ENCODE data around the gene EIPR1.

EIPR1 gene

GRCh38 chr2:3299130-3299529, 78.5 kb downstream of the EIPR1 start:
- TF ChIP-seq TSHZ2 (CRISPR knock-in tag; IDR thresholded peaks at IDR 0.05) (no peak), ISL1 (CRISPR knock-in tag; IDR thresholded peaks at IDR 0.05) (no peak), GLIS3 (CRISPR knock-in tag; IDR thresholded peaks at IDR 0.05) (no peak), TCF4 (CRISPR knock-in tag; IDR thresholded peaks at IDR 0.05; ENCODE audit: borderline replicate concordance) (no peak), ZNF8 (CRISPR knock-in tag; IDR thresholded peaks at IDR 0.05) (no peak), RARB (CRISPR knock-in tag; IDR thresholded peaks at IDR 0.05) (no peak), ZC3H10 (CRISPR knock-in tag; IDR thresholded peaks at IDR 0.05) (no peak)
- TF ChIP-seq, protein P1, sequence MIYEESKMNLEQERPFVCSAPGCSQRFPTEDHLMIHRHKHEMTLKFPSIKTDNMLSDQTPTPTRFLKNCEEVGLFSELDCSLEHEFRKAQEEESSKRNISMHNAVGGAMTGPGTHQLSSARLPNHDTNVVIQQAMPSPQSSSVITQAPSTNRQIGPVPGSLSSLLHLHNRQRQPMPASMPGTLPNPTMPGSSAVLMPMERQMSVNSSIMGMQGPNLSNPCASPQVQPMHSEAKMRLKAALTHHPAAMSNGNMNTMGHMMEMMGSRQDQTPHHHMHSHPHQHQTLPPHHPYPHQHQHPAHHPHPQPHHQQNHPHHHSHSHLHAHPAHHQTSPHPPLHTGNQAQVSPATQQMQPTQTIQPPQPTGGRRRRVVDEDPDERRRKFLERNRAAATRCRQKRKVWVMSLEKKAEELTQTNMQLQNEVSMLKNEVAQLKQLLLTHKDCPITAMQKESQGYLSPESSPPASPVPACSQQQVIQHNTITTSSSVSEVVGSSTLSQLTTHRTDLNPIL (CRISPR knock-in tag; IDR thresholded peaks at IDR 0.05; ENCODE audit: low read depth) = no peak
- TF ChIP-seq, protein P2, sequence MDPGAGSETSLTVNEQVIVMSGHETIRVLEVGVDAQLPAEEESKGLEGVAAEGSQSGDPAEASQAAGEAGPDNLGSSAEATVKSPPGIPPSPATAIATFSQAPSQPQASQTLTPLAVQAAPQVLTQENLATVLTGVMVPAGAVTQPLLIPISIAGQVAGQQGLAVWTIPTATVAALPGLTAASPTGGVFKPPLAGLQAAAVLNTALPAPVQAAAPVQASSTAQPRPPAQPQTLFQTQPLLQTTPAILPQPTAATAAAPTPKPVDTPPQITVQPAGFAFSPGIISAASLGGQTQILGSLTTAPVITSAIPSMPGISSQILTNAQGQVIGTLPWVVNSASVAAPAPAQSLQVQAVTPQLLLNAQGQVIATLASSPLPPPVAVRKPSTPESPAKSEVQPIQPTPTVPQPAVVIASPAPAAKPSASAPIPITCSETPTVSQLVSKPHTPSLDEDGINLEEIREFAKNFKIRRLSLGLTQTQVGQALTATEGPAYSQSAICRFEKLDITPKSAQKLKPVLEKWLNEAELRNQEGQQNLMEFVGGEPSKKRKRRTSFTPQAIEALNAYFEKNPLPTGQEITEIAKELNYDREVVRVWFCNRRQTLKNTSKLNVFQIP (CRISPR knock-in tag; IDR thresholded peaks at IDR 0.05; ENCODE audit: borderline replicate concordance, low read depth) = no peak
- ATAC-seq = no peak

- TF ChIP-seq, protein P3, sequence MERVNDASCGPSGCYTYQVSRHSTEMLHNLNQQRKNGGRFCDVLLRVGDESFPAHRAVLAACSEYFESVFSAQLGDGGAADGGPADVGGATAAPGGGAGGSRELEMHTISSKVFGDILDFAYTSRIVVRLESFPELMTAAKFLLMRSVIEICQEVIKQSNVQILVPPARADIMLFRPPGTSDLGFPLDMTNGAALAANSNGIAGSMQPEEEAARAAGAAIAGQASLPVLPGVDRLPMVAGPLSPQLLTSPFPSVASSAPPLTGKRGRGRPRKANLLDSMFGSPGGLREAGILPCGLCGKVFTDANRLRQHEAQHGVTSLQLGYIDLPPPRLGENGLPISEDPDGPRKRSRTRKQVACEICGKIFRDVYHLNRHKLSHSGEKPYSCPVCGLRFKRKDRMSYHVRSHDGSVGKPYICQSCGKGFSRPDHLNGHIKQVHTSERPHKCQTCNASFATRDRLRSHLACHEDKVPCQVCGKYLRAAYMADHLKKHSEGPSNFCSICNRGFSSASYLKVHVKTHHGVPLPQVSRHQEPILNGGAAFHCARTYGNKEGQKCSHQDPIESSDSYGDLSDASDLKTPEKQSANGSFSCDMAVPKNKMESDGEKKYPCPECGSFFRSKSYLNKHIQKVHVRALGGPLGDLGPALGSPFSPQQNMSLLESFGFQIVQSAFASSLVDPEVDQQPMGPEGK (CRISPR knock-in tag; IDR thresholded peaks at IDR 0.05; ENCODE audit: borderline replicate concordance) = no peak
- TF ChIP-seq, protein P2 (CRISPR knock-in tag; IDR thresholded peaks at IDR 0.05; ENCODE audit: borderline replicate concordance, low read depth) = no peak
- no peak for TF ChIP-seq ZFP30 (CRISPR knock-in tag; IDR thresholded peaks at IDR 0.05)
- no peak for TF ChIP-seq ZNF70 (CRISPR knock-in tag; IDR thresholded peaks at IDR 0.05)
- no peak for TF ChIP-seq ZFP3 (CRISPR knock-in tag; IDR thresholded peaks at IDR 0.05)
- TF ChIP-seq, protein P4, sequence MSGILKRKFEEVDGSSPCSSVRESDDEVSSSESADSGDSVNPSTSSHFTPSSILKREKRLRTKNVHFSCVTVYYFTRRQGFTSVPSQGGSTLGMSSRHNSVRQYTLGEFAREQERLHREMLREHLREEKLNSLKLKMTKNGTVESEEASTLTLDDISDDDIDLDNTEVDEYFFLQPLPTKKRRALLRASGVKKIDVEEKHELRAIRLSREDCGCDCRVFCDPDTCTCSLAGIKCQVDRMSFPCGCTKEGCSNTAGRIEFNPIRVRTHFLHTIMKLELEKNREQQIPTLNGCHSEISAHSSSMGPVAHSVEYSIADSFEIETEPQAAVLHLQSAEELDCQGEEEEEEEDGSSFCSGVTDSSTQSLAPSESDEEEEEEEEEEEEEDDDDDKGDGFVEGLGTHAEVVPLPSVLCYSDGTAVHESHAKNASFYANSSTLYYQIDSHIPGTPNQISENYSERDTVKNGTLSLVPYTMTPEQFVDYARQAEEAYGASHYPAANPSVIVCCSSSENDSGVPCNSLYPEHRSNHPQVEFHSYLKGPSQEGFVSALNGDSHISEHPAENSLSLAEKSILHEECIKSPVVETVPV (CRISPR knock-in tag; IDR thresholded peaks at IDR 0.05) = no peak
- no peak for TF ChIP-seq GLIS3 (CRISPR knock-in tag; IDR thresholded peaks at IDR 0.05)
- no peak for TF ChIP-seq ZNF565 (CRISPR knock-in tag; conservative IDR thresholded peaks at IDR 0.05; ENCODE audit: low read depth)
- TF ChIP-seq ZNF8 (CRISPR knock-in tag; IDR thresholded peaks at IDR 0.05) = no peak
- TF ChIP-seq TSHZ2 (CRISPR knock-in tag; IDR thresholded peaks at IDR 0.05) = no peak
- no peak for ATAC-seq
Measured at GRCh38 chr2:3298191-3298590, 79.4 kb downstream of the EIPR1 start.
